NCI-H748 (cell line): ENCODE results near the gene RRP8.

Experiments
- DNase-seq: peaks from one replicate; lab custom pipeline; 2025; ENCODE audit not compliant: unreplicated experiment; lab: John Stamatoyannopoulos, UW

RRP8 gene

DNA sequence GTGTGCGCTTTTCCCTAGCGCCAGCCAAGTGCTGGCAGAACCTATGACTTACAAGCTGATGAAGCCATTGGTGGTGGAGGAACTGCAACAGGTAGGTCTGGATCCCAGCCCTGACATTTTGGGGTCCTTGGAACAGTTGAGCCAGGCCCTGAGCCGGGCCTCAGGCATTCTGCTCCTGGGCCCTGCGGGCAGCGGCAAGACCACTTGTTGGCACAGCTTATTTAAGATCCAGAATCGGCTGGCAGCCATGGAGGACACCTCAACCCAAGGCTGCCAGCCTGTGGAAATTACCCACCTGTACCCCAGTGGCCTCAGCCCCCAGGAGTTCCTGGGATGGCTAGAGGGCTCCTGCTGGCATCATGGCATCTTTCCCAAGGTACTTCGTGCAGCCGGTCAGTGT, 56.7 kb downstream of the RRP8 start:
- no peak for DNase-seq

DNA sequence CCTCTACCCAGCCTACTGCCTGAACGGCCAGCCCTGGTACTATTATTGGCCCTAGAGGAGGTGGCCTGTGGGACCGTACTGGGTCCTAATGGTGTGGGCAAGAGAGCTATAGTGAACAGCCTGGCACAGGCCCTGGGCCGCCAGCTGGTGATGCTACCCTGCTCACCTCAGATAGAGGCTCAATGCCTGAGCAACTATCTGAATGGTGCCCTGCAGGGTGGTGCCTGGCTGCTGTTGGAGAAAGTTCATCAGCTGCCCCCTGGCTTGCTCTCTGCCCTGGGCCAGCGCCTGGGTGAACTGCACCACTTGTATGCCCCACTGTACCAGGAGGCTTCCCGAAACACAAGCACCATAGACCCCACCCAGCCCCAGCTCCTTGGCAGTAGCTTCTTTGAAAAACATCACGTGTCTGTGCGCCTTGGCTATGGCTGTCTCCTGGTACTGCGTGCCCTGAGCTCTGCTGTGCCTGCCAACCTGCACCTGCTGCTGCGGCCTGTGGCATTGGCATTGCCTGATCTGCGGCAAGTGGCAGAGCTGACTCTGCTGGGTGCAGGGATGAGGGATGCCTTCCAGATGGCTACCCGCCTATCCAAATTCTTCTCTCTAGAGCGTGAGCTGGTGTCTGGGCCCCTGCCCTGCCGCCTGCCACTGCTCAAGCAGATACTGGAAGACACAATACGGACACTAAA, 57.4 kb downstream of the RRP8 start:
- DNase-seq: no peak
